ENCODE measurements around the gene DUOXA1.
A peak's percentile ranks its signal among the peaks of the same experiment; 100 is the strongest.

Gene DUOXA1

DNA sequence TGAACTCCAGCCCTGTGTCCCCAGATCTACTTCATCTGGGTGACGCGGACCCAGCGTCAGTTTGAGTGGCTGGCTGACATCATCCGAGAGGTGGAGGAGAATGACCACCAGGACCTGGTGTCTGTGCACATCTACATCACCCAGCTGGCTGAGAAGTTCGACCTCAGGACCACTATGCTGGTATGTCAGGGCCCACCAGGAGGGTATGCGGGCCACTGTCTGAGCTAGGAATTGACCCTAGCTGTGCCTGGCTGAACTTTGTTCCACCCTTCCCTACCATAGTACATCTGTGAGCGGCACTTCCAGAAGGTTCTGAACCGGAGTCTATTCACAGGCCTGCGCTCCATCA, 33.8 kb upstream of the DUOXA1 start:
- DNase-seq (ENCODE audit: low read depth), result no peak
- H3K4me3 ChIP-seq (ENCODE audit: low read length), result no peak overlapping the region

DNA sequence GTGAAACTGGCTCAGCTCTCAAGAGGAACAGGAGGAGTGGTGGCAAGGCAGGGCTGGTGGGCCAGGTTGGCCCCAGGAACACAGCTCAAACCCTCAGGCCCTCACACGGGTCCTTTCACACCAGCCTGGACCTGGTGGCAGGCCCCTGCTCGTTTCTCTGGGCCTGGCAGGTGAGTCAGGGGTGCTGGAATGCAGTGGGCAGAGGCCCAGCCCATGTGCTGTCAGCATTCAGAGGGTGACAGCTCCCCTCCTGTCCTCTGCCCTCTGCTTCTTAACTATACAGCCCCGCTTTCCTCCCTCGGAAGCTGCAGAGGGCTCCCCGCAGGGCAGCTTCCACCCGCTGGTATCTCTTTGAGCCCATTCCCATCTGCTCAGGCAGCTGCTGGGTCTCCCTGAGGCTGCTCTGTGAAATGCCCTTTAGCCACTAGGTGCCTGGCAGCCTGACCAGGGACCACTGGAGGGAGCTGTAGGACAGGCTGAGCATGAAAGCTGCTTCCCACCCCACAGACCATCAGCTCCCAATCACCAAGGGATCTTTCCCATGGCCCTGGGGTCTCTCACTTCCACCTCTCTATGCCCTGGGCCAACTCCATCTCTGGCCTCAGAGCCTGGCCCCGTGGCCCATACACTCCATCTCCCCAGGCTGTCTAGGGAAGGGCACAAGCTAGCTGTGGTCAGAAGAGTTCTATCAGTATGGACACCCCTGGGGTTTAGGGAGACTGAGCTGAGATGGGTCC, 33.3 kb upstream of the DUOXA1 start:
- H3K4me3 ChIP-seq (ENCODE audit: low read length), result no peak overlapping the region
- TF ChIP-seq, protein P1, sequence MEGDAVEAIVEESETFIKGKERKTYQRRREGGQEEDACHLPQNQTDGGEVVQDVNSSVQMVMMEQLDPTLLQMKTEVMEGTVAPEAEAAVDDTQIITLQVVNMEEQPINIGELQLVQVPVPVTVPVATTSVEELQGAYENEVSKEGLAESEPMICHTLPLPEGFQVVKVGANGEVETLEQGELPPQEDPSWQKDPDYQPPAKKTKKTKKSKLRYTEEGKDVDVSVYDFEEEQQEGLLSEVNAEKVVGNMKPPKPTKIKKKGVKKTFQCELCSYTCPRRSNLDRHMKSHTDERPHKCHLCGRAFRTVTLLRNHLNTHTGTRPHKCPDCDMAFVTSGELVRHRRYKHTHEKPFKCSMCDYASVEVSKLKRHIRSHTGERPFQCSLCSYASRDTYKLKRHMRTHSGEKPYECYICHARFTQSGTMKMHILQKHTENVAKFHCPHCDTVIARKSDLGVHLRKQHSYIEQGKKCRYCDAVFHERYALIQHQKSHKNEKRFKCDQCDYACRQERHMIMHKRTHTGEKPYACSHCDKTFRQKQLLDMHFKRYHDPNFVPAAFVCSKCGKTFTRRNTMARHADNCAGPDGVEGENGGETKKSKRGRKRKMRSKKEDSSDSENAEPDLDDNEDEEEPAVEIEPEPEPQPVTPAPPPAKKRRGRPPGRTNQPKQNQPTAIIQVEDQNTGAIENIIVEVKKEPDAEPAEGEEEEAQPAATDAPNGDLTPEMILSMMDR (conservative IDR thresholded peaks at IDR 0.05; ENCODE audit: low read depth, low read length), result peak; percentile 98
- peak; percentile 46 for DNase-seq (ENCODE audit: low read depth)

More for the DNA sequence above, 33.8 kb upstream of the DUOXA1 start:
- TF ChIP-seq, protein P1 (conservative IDR thresholded peaks at IDR 0.05; ENCODE audit: low read depth, low read length), result no peak

DNA sequence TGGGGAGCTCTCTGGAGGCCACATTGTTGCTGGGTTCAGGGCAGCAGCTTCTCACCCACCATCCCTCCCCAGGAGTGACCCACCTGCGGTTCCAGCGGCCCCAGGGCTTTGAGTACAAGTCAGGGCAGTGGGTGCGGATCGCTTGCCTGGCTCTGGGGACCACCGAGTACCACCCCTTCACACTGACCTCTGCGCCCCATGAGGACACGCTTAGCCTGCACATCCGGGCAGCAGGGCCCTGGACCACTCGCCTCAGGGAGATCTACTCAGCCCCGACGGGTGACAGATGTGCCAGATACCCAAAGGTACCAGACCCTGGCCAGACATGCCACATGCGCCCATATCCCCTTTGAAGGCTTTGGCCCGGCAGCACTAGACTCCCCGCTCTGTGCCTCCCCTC, 32.0 kb upstream of the DUOXA1 start:
- no peak for DNase-seq (ENCODE audit: low read depth)
- H3K4me3 ChIP-seq (ENCODE audit: low read length), result no peak overlapping the region
- TF ChIP-seq, protein P1 (conservative IDR thresholded peaks at IDR 0.05; ENCODE audit: low read depth, low read length), result no peak

DNA sequence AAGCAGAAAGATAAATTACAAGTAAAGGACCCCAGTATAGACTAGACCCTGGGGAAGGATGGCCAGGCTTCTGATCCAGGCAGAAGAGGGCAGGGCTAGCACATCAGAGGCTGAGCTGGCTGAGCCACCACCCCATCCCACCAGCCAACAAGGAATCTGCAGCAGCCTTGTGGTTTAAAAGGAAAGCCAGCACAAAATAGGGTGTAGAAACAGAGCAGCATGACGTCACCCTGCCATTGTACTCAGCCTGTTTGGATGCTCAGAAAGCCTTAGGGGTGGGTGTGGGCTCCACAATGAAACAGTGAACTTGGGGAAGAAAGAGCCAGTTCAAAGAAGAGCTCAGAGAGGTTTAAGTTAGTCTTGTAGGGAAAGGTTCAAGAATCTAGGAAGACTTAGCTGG, 28.3 kb upstream of the DUOXA1 start:
- TF ChIP-seq, protein P1 (conservative IDR thresholded peaks at IDR 0.05; ENCODE audit: low read depth, low read length), result no peak
- no peak overlapping the region for H3K4me3 ChIP-seq (ENCODE audit: low read length)
- no peak for DNase-seq (ENCODE audit: low read depth)

DNA sequence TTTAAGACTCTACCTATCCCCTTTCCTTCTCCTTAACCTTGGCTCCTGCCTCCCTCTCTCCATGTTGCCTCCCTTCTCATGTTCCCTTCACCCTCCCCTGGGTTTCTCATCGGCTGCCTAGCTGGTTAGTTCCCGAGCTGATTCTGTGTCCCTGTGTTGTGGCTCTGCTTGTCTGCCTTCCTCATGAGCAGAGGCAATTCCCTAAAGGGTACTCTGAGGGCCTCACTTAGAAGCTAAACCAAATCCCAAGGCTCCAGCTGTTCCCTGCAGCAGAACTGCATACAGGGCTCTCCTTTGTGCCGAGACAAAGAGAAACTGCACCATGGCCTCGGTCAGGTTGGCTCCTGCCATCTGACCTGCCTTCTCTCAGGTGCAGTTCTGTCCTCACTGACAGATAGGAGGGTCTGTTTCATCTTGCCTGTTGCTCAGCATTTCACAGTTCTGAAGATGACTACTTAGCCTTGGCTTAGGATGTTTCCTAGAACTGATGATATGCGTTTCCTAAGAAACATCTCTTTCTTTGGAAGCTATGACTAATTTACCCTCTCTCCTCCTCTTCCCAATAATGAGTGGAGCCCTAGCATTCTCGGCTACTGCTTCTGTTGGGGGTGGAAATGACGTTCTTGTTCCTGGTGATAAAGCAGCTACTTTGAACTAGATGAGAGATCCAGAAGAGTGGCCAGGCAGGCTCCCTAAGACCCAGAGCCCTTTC, 27.2 kb upstream of the DUOXA1 start:
- no peak for DNase-seq (ENCODE audit: low read depth)
- TF ChIP-seq, protein P1 (conservative IDR thresholded peaks at IDR 0.05; ENCODE audit: low read depth, low read length), result no peak
- H3K4me3 ChIP-seq (ENCODE audit: low read length), result no peak overlapping the region

DNA sequence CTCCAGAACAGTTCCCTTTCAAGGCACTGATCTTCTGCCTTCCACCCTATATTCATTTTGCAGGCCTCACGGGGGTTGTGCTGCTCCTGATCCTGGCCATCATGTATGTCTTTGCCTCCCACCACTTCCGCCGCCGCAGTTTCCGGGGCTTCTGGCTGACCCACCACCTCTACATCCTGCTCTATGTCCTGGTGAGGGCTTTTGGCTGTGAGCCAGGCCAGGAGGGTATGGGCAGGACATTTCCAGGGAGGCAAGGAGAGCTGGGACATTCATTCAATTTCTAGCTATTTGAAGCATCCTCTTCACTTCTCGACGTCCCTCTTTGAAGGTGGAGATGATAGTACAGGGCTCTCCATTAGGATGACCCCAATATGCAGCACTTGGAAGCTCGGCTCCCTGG, 26.1 kb upstream of the DUOXA1 start:
- TF ChIP-seq, protein P1 (conservative IDR thresholded peaks at IDR 0.05; ENCODE audit: low read depth, low read length), result no peak
- no peak for DNase-seq (ENCODE audit: low read depth)

More for the DNA sequence above, 26.1 kb upstream of the DUOXA1 start:
- no peak overlapping the region for H3K4me3 ChIP-seq (ENCODE audit: low read length)

Data from retinal pigment epithelial cell (primary cell).